K562 (cell line): Measurements from ENCODE around the gene FIZ1. TPM values are rescaled to one million over a fixed set of nuclear protein-coding genes. Genes with fewer than 3 reads are reported as not detected.
A peak's percentile ranks its signal among the peaks of the same experiment; 100 is the strongest.

Experiments
- ATAC-seq: fragments of 200-7000 bp; cut with Tn5 transposase; 3 replicates; pipeline ENCODE4 v1.9.1; 2020; ENCODE audit warnings: moderate library complexity
- BruUV-seq: library from RNA; stranded (reverse); fragments of 400-500 nt; replicated peaks from 2 replicates; lab custom pipeline; 2021; lab: Mats Ljungman, UMichigan
- CTCF ChIA-PET: fragments of 300-600 bp; formaldehyde crosslinking; extraction: SDS; loops from one replicate; lab custom pipeline; 2021; ENCODE audit warnings: low intra/inter-chr PET ratio; lab: Yijun Ruan, JAX
- POLR2A ChIA-PET: fragments of 300-600, 350-650 bp; sonication (Branson Sonifier 250); formaldehyde crosslinking; extraction: SDS; loops from one replicate; lab custom pipeline; 2021; ENCODE audit warnings: antibody characterized with exemption, inconsistent platforms; lab: Yijun Ruan, JAX
- DNase-seq, 4 experiments: peaks; one replicate each; pipeline versions ENCODE4 v3.0.0 to v3.0.0-alpha.2; 2011 to 2018; ENCODE audit warnings: low spot score in 3 of 4, mixed read lengths in 3 of 4; ENCODE audit errors: extremely low read depth in 1 of 4
- FAIRE-seq: peaks from 2 replicates; lab custom pipeline; 2011; peaks lifted over from hg19 to GRCh38; lab: Jason Lieb, UNC
- H2AFZ ChIP-seq: 2 replicates; pipeline ENCODE4 v1.6.0; 2011; ENCODE audit warnings: low read depth, low read length, control low read depth, inconsistent platforms
- H3K27ac ChIP-seq: fragments of 200-600 bp; 3 replicates; pipeline ENCODE4 v1.8.0; 2011; ENCODE audit warnings: low read depth, mild to moderate bottlenecking, control low read depth, inconsistent platforms, low read length, moderate library complexity, mixed read lengths; ENCODE audit errors: extremely low read depth
- H3K27me3 ChIP-seq, 2 experiments: fragments of 300-600 bp in 1 of 2; 2 replicates in 1 of 2; 3 replicates in 1 of 2; pipeline versions ENCODE4 v1.6.0 to v1.8.0; 2011; ENCODE audit warnings: inconsistent platforms in 2 of 2, low read length in 2 of 2, mild to moderate bottlenecking in 1 of 2, mixed read lengths in 1 of 2, moderate library complexity in 1 of 2; ENCODE audit not compliant: control insufficient read depth in 2 of 2, insufficient read depth in 2 of 2
- H3K36me3 ChIP-seq: fragments of 300-600 bp; 3 replicates; pipeline ENCODE4 v1.8.0; 2011; ENCODE audit warnings: mild to moderate bottlenecking, low read length, inconsistent platforms; ENCODE audit not compliant: control insufficient read depth, insufficient read depth
- H3K4me1 ChIP-seq, 2 experiments: fragments of 200-600 bp in 1 of 2; replicated peaks in 1 of 2; 2 replicates in 1 of 2; 3 replicates in 1 of 2; pipeline versions ENCODE4 v1.5.1 to v1.8.0; 2011; ENCODE audit warnings: inconsistent platforms in 2 of 2, low read length in 2 of 2, mild to moderate bottlenecking in 1 of 2, mixed read lengths in 1 of 2, moderate library complexity in 1 of 2; ENCODE audit not compliant: control insufficient read depth in 2 of 2, insufficient read depth in 2 of 2
- H3K4me2 ChIP-seq: 2 replicates; pipeline ENCODE4 v1.6.1; 2011; ENCODE audit warnings: low read length, control low read depth, inconsistent platforms, mixed read lengths; ENCODE audit not compliant: insufficient read depth
- H3K4me3 ChIP-seq: fragments of 200-600 bp; sonication (generic), shearing (Covaris generic); 2 replicates; pipeline ENCODE4 v1.5.1; 2016; ENCODE audit warnings: control low read depth, inconsistent platforms
- H3K79me2 ChIP-seq: fragments of 200-600 bp; 3 replicates; pipeline ENCODE4 v1.8.0; 2011; ENCODE audit warnings: low read length, inconsistent platforms; ENCODE audit not compliant: control insufficient read depth, insufficient read depth
- H3K9ac ChIP-seq, 2 experiments: 2 replicates each; pipeline versions ENCODE4 v1.6.0 to v1.6.1; 2011; ENCODE audit warnings: low read depth in 2 of 2, low read length in 2 of 2, control low read depth in 1 of 2, inconsistent platforms in 1 of 2, mild to moderate bottlenecking in 1 of 2, mixed read lengths in 1 of 2; ENCODE audit not compliant: insufficient read depth in 1 of 2
- H3K9me1 ChIP-seq: one replicate; pipeline ENCODE4 v1.6.0; 2011; ENCODE audit warnings: inconsistent platforms, mild to moderate bottlenecking, low read length, moderate library complexity; ENCODE audit not compliant: control insufficient read depth, insufficient read depth
- H3K9me3 ChIP-seq: replicated peaks from 2 replicates; pipeline ENCODE4 v1.5.1; 2011; ENCODE audit warnings: low read depth, low read length, inconsistent platforms; ENCODE audit not compliant: control insufficient read depth, insufficient read depth
- H4K20me1 ChIP-seq: replicated peaks from 2 replicates; pipeline ENCODE4 v1.6.1; 2011; ENCODE audit warnings: low read length, inconsistent platforms, mixed read lengths; ENCODE audit not compliant: control insufficient read depth, insufficient read depth
- CREB1 ChIP-seq, 2 experiments: sonication (generic) in 1 of 2; formaldehyde crosslinking in 1 of 2; IDR thresholded peaks; 2 replicates each; pipeline versions ENCODE4 v1.6.1 to v1.8.0; 2012 to 2022; ENCODE audit warnings: inconsistent platforms in 1 of 2, mild to moderate bottlenecking in 1 of 2, missing genetic modification reagents in 1 of 2, moderate library complexity in 1 of 2
- CSDE1 ChIP-seq, 2 experiments: fragments of 450-650 bp; IDR thresholded peaks; 2 replicates each; pipeline ENCODE4 v1.6.1; 2016; ENCODE audit warnings: mild to moderate bottlenecking in 1 of 2
- DDX20 ChIP-seq: fragments of 450-650 bp; IDR thresholded peaks from 2 replicates; pipeline ENCODE4 v1.6.1; 2016; ENCODE audit warnings: missing genetic modification characterization, low read depth, mild to moderate bottlenecking, missing compliant biosample characterization, moderate library complexity
- EWSR1 ChIP-seq: fragments of 450-650 bp; IDR thresholded peaks from 2 replicates; pipeline ENCODE4 v1.6.1; 2018; ENCODE audit warnings: borderline replicate concordance, mild to moderate bottlenecking, low read depth, moderate library complexity; ENCODE audit not compliant: partially characterized antibody
- EZH2 ChIP-seq: IDR thresholded peaks from 2 replicates; pipeline ENCODE4 v1.6.1; 2012; ENCODE audit warnings: low read depth, mild to moderate bottlenecking, inconsistent platforms, low read length, borderline replicate concordance
- GATAD2B ChIP-seq: fragments of 450-650 bp; IDR thresholded peaks from 2 replicates; pipeline ENCODE4 v1.6.1; 2017; ENCODE audit warnings: mild to moderate bottlenecking, borderline replicate concordance
- RBBP5 ChIP-seq: fragments of 200-600 bp; sonication (generic); IDR thresholded peaks from 2 replicates; pipeline ENCODE4 v1.6.1; 2012; ENCODE audit warnings: borderline replicate concordance, mild to moderate bottlenecking, low read length, control low read depth, inconsistent platforms; ENCODE audit not compliant: insufficient read depth, poor library complexity, severe bottlenecking
- SUPT5H ChIP-seq: fragments of 450-650 bp; IDR thresholded peaks from 2 replicates; pipeline ENCODE4 v1.6.1; 2016
- THRB ChIP-seq: fragments of 450-650 bp; formaldehyde crosslinking; conservative IDR thresholded peaks from 2 replicates; pipeline ENCODE4 v1.4.0; 2022; ENCODE audit warnings: mild to moderate bottlenecking, missing genetic modification characterization
- ZNF121 ChIP-seq: sonication (generic); formaldehyde crosslinking; conservative IDR thresholded peaks from 2 replicates; pipeline ENCODE4 v1.8.0; 2022; ENCODE audit warnings: missing genetic modification reagents
- WGBS: fragments of 100-300 bp; shearing (Covaris generic); methylation state at CpG from one replicate; pipeline ENCODE4 v1.1.6; 2016; ENCODE audit warnings: low coverage, mixed read lengths; ENCODE audit not compliant: insufficient coverage; ENCODE audit errors: missing lambda C conversion rate; 5-methylcytosine and 5-hydroxymethylcytosine counted together
- in situ Hi-C: fragments of 300-500 bp; cut with MboI; formaldehyde crosslinking; loops from 4 replicates; pipeline ENCODE4 v1.15.0; 2018; ENCODE audit warnings: inconsistent platforms, mixed read lengths
- intact Hi-C: fragments of 100-400 bp; cut with micrococcal nuclease; formaldehyde crosslinking; loops from 2 replicates; pipeline ENCODE4 v1.14.2; 2022
- polyA plus RNA-seq, 8 experiments: library from polyadenylated mRNA; depleted of rRNA in 4 of 8; stranded (reverse) in 5 of 8; unstranded in 3 of 8; fragments of >200 nt; fragmentation: Nextera tagmentation in 2 of 8; fragmentation: Illumina TruSeq in 1 of 8; extraction: Ambion mirVana in 2 of 8; extraction: Trizol in 1 of 8; gene quantifications; 2 replicates each; pipeline versions ENCODE4 v1.2.1 to v1.2.3, GENCODE V29; 2011 to 2014; ENCODE audit warnings: inconsistent platforms in 1 of 8, missing spikeins in 1 of 8
- total RNA-seq, 7 experiments: library from RNA; depleted of rRNA in 6 of 7; stranded (reverse); fragments of >200 nt in 6 of 7; fragmentation: Illumina TruSeq in 2 of 7; extraction: Trizol in 2 of 7; gene quantifications; 2 replicates each; pipeline versions ENCODE4 v1.2.1 to v1.2.3, GENCODE V29; 2011 to 2021; ENCODE audit warnings: low replicate concordance in 1 of 7

FIZ1 gene
- total and polyA plus RNA-seq, 9 of the 15 experiments (the other 6 are each of a cell fraction or from before 2014, with no cell fraction given) = 0.79 to 17.5 (median 5.5) TPM

DNA sequence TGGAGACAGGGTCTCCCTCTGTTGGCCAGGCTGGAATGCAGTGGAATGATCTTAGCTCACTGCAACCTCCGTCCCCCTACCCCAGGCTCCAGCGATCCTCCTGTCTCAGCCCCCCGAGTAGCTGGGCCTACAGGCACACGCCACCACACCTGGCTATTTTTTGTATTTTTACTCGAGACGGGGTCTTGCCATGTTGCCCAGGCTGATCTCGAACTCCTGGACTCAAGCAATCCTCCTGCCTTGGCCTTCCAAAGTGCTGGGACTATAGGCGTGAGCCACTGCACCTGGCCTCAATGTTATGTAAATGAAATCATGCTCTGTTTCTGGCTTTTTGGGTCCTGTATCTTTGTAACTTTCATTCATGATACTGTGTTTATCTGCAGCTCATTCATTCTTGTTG, 10.6 kb downstream of the FIZ1 start:
- BruUV-seq = no TSS peak
- H4K20me1 ChIP-seq = 0 out of 2 replicates have a peak, but pooled peaks cover 6% of the 10 kb centered on the region
- WGBS = 62% methylated on average over 7 of the region's 8 CpGs
- H3K4me1 ChIP-seq = peaks cover 10 to 40% of the 10 kb centered on the region in 2 experiments; a peak in 3 of 5 replicates
- ChIA-PET CTCF (no interaction called here), POLR2A (interaction anchor here (0.6 to 3.1 kb wide), 3 partner anchors 10 to 361 kb away, joined by 3 to 22 read pairs (median 3); partner anchors contain the start of genes FIZ1 and ZNF524)
- peaks cover 8 to 12% of the 10 kb centered on the region in 2 experiments; a peak in 4 of 5 replicates for H3K27me3 ChIP-seq
- no peak overlapping the region for H3K27ac ChIP-seq
- no peak for DNase-seq
- no peak overlapping the region for H3K9ac ChIP-seq
- no peak overlapping the region for H3K4me3 ChIP-seq
- in situ Hi-C loops = no loop called here
- no peak for TF ChIP-seq EWSR1
- TF ChIP-seq ZNF121 (CRISPR knock-in tag) = peak; percentile 19; the same call in 1 of the 2 replicates
- TF ChIP-seq, all 486 proteins: peak for 1
- Histone ChIP-seq H3K36me3 (peaks cover 12% of the 10 kb centered on the region; the same call in 2 of the 3 replicates), H3K79me2 (no peaks in the 10 kb centered on the region), H3K9me3 (no peaks in the 10 kb centered on the region), H2AFZ (no peak overlapping the region), H3K9me1 (no peaks in the 10 kb centered on the region), H3K4me2 (no peak overlapping the region)
- intact Hi-C loops = no loop called here
- FAIRE-seq (no peak), ATAC-seq (no peak)

DNA sequence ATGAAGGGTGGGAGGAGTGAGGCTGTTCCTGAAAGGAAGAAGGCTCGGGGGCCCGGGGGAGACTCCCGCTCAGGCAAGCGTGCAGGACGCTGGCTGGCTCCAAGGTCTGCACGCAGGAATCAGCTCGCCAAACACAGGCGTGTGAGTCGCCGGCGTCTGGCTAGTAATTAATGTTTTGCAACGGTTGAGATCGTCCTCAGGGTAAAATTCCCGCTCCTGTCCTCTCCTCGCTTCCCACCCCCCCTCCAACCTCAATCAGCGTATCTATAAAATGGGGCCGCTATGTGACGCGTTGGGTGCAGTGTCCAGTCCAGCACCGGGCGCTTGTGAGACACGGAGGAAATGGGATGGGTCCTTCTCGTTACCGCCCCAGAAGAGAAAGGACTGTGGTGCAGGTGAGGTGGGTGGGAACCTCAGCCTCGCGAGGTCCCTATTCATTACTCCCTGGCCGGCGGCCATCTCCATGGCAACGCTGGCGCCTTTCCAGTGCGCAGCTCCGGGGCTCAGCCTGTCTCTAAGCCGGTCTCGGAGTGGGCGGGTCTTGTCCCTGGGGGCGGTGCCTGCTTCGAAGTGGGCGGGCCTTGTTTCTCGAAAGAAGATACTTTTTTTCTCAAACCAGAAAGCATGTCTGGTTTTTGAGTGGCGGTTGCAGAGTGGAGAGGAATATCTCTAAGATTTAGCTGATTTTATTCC, 12.2 kb downstream of the FIZ1 start:
- Histone ChIP-seq H3K79me2 (no peaks in the 10 kb centered on the region), H3K4me2 (peak overlapping the region; percentile 79), H3K36me3 (peaks cover 4% of the 10 kb centered on the region; the same call in 2 of the 3 replicates), H3K9ac (peak overlapping the region in 1 of 2 experiments; percentile 70; a peak in 2 of 4 replicates), H3K4me1 (peaks cover 11 to 37% of the 10 kb centered on the region in 2 experiments; a peak in 3 of 5 replicates), H2AFZ (peak overlapping the region; percentile 82), H3K9me1 (no peaks in the 10 kb centered on the region), H4K20me1 (0 out of 2 replicates have a peak, but pooled peaks cover 6% of the 10 kb centered on the region), H3K9me3 (no peaks in the 10 kb centered on the region), H3K4me3 (peak overlapping the region; percentile 23; the same call in 1 of the 2 replicates), H3K27ac (no peak overlapping the region), H3K27me3 (peaks cover 8 to 12% of the 10 kb centered on the region in 2 experiments; a peak in 4 of 5 replicates)
- peak; percentile 97 for ATAC-seq
- FAIRE-seq = peak; percentile 99
- peak; percentile 96 to 98 (median 98) for DNase-seq
- intact Hi-C loops (no loop called here), in situ Hi-C loops (no loop called here)
- CTCF ChIA-PET = no interaction called here
- POLR2A ChIA-PET = interaction anchor here (0.6 to 3.1 kb wide), 7 partner anchors 11 to 806 kb away, joined by 3 to 22 read pairs (median 3); partner anchors contain the start of genes FIZ1 and ZNF524
- BruUV-seq = no TSS peak
- 2% methylated on average over 33 of the region's 40 CpGs for WGBS
- TF ChIP-seq GATAD2B = no peak
- no peak for TF ChIP-seq THRB (CRISPR knock-in tag)
- peak in 1 of 2 experiments; percentile 82; a peak in 2 of 4 replicates for TF ChIP-seq CSDE1 (IDR thresholded peaks at IDR 0.05)
- TF ChIP-seq RBBP5 = no peak
- no peak for TF ChIP-seq EZH2
- no peak for TF ChIP-seq SUPT5H
- TF ChIP-seq DDX20 (tag) = no peak
- no peak for TF ChIP-seq CREB1 (IDR thresholded peaks at IDR 0.05)
- TF ChIP-seq CREB1 (CRISPR knock-in tag; IDR thresholded peaks at IDR 0.05) = peak; percentile 55; the same call in 1 of the 2 replicates
